GM13977 (cell line): ENCODE data around the gene LRMDA.

ENCODE experiments used
- DNase-seq: peaks from one replicate; pipeline ENCODE4 v3.0.0; 2012; ENCODE audit warnings: low spot score
- CTCF ChIP-seq: IDR thresholded peaks from 2 replicates; pipeline ENCODE4 v1.5.1; 2012; ENCODE audit warnings: mild to moderate bottlenecking, control low read depth; ENCODE audit not compliant: insufficient read depth; ENCODE audit errors: extremely low read depth, missing control alignments
- in situ Hi-C: fragments of 300-500 bp; cut with MboI; formaldehyde crosslinking; loops from one replicate; pipeline ENCODE4 v1.12.0; 2022; ENCODE audit warnings: low sequenced_read_pairs, low pct_unique_long_range_greater_than_20kb, mixed read lengths, inconsistent platforms; ENCODE audit not compliant: unreplicated experiment

LRMDA gene

GRCh38 chr10:76454506-76455140 is 1023.2 kb downstream of the LRMDA start:
- no peak for DNase-seq
- no peak for TF ChIP-seq CTCF
- in situ Hi-C loops: no loop called here

- no peak for DNase-seq
- no peak for TF ChIP-seq CTCF
- in situ Hi-C loops: no loop called here
Measured at GRCh38 chr10:76456197-76456596, 1024.8 kb downstream of the LRMDA start.

GRCh38 chr10:76459016-76459730 is 1027.7 kb downstream of the LRMDA start:
- in situ Hi-C loops: no loop called here
- no peak for DNase-seq
- TF ChIP-seq CTCF: no peak

GRCh38 chr10:76461024-76461423 is 1029.6 kb downstream of the LRMDA start:
- no peak for DNase-seq
- no peak for TF ChIP-seq CTCF
- in situ Hi-C loops: no loop called here

GRCh38 chr10:76463111-76463510 is 1031.7 kb downstream of the LRMDA start:
- in situ Hi-C loops: no loop called here
- DNase-seq: no peak
- TF ChIP-seq CTCF: no peak

- in situ Hi-C loops: no loop called here
- no peak for TF ChIP-seq CTCF
- DNase-seq: no peak
Measured at GRCh38 chr10:76466836-76467503, 1035.5 kb downstream of the LRMDA start.
